Measurements from ENCODE around the gene ELAVL1. TPM values are rescaled to one million over a fixed set of nuclear protein-coding genes. Genes with fewer than 3 reads are reported as not detected.

Gene ELAVL1
- total and polyA plus RNA-seq, 9 of the 15 experiments (the other 6 are each of a cell fraction or from before 2014, with no cell fraction given) = 4.3 to 172 (median 69.2) TPM

- TF ChIP-seq E2F6 (IDR thresholded peaks at IDR 0.05; ENCODE audit: borderline replicate concordance in 1 of 2, extremely low read depth in 1 of 2, insufficient read depth in 1 of 2, insufficient read length in 1 of 2, low read depth in 1 of 2, low read length in 1 of 2, poor library complexity in 1 of 2, severe bottlenecking in 1 of 2) = peak; percentile 33 to 53
- TF ChIP-seq ESRRB (CRISPR knock-in tag; IDR thresholded peaks at IDR 0.05; ENCODE audit: borderline replicate concordance) = no peak
- no peak for TF ChIP-seq KHSRP (IDR thresholded peaks at IDR 0.05)
- no peak for TF ChIP-seq U2AF2 (optimal IDR thresholded peaks at IDR 0.05; ENCODE audit: low read depth, low read length)
- no peak for TF ChIP-seq ZNF253 (CRISPR knock-in tag; conservative IDR thresholded peaks at IDR 0.05)
- TF ChIP-seq XRCC3 (IDR thresholded peaks at IDR 0.05) = no peak
- no peak for TF ChIP-seq ZNF318 (IDR thresholded peaks at IDR 0.05; ENCODE audit: borderline replicate concordance in 1 of 2, low read depth in 1 of 2)
- no peak for TF ChIP-seq ARNT (IDR thresholded peaks at IDR 0.05)
- peak; percentile 97 for TF ChIP-seq SP1 (CRISPR knock-in tag; IDR thresholded peaks at IDR 0.05)
- no peak for TF ChIP-seq RREB1 (CRISPR knock-in tag; IDR thresholded peaks at IDR 0.05)
- no peak for TF ChIP-seq TGIF2 (CRISPR knock-in tag; IDR thresholded peaks at IDR 0.05)
Observed at GRCh38 chr19:7919610-7920518, 85.6 kb downstream of the ELAVL1 start, which contains the start of gene SNAPC2 (continued).
